Endothelial cell of hepatic sinusoid (primary cell): ENCODE measurements around the gene MAN2A1.
"Not testable (repeated sequence)": the region's sequence is repeated elsewhere in the genome, so short reads cannot be mapped to it uniquely, and the experiment has no call there.

Experiments used
- in situ Hi-C: cut with HindIII; loops from 2 replicates; pipeline ENCODE4 v1.10.0; 2017; ENCODE audit warnings: low sequenced_read_pairs

Gene MAN2A1

GRCh38 chr5:109805883-109806282, 116.2 kb downstream of the MAN2A1 start:
- in situ Hi-C loops, result no loop called here

DNA sequence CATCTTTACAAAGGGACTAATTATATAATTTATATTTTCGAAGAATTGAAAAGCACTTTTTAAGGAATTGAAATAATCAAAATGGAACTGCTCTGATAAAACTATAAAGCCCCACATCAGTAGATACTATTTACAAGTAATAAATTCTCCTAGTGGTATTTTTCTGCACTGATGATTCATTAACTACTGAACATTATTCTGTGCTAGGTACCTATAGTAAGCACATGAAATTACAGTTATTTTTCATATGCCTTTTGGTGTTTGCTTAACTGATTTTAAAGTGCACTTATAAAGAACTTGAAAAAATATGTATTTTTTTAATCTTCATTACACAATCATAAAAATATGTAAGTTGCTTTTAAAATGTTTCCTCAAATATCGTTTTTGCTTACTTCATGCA, 123.0 kb downstream of the MAN2A1 start:
- in situ Hi-C loops, result no loop called here

GRCh38 chr5:109816732-109817131, 127.0 kb downstream of the MAN2A1 start:
- in situ Hi-C loops, result no loop called here

- in situ Hi-C loops, result no loop called here
Observed at GRCh38 chr5:109819878-109820277, 130.2 kb downstream of the MAN2A1 start.

- in situ Hi-C loops, result no loop called here
Observed at GRCh38 chr5:109823597-109823996, 133.9 kb downstream of the MAN2A1 start.

DNA sequence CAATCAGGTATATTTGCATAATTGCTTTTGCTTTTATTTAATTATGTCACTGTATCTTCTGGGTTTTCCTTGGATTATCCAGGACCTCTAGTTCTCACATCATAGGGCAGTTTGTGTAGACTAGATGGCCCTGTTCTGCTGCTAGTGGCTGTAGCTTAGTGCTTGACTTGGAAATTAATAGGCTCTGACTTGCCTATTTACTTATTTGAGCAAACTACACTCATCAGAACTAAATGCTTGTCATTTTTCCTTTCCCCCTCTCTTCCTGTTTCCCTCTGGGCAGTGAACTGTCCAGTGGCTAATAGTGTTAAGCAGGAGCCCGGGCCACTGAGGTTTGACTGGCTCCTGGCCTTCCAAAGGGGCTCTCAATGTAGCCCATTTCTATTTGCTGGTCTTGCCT, 135.7 kb downstream of the MAN2A1 start:
- in situ Hi-C loops, result no loop called here

DNA sequence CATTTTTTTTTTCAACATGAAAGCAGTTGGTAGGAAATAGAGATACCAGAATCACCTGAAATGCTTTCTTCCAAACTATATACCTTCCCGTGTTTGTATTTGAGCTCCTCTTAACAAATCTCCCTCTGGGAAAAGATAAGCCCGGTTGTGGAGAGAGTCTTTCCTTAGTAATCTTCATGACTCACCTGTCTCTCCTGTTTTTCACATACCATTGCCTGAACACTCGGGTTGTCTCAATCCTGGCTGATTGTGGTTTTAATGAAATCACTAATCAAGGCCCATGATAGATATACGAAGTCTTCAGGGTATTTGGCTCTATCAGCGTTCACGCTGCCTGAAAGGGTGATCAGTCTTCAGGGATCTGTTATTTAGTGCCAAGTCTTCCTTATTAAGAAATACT, 136.7 kb downstream of the MAN2A1 start:
- in situ Hi-C loops, result no loop called here

- in situ Hi-C loops, result no loop called here
Observed at GRCh38 chr5:109829331-109829730, 139.6 kb downstream of the MAN2A1 start.

DNA sequence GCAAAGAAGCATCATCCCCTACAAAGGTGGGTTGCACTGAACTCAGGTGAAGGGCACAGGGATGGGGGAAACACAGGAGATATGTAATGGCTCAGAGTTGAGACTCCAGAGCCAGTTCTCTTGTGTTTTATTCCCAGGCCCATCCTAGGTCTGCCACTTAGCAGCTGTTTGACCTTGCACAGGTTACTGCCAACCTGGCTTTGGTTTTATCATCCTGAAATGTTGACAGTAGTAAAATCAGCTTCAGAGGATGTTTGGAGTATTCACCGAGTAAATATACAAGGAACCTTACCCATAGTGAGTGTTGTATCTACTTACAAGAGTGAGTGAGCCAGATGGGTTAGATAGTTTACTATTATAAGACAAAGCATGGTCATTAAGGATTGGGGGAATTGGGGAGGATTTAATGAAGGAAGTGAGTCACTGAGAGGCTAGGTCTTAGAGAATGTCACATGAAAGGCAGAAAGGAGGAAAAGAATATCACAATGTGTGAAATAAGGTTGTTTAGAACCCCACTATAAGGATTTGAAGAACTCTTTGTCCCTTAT, 141.3 kb downstream of the MAN2A1 start:
- in situ Hi-C loops, result no loop called here

DNA sequence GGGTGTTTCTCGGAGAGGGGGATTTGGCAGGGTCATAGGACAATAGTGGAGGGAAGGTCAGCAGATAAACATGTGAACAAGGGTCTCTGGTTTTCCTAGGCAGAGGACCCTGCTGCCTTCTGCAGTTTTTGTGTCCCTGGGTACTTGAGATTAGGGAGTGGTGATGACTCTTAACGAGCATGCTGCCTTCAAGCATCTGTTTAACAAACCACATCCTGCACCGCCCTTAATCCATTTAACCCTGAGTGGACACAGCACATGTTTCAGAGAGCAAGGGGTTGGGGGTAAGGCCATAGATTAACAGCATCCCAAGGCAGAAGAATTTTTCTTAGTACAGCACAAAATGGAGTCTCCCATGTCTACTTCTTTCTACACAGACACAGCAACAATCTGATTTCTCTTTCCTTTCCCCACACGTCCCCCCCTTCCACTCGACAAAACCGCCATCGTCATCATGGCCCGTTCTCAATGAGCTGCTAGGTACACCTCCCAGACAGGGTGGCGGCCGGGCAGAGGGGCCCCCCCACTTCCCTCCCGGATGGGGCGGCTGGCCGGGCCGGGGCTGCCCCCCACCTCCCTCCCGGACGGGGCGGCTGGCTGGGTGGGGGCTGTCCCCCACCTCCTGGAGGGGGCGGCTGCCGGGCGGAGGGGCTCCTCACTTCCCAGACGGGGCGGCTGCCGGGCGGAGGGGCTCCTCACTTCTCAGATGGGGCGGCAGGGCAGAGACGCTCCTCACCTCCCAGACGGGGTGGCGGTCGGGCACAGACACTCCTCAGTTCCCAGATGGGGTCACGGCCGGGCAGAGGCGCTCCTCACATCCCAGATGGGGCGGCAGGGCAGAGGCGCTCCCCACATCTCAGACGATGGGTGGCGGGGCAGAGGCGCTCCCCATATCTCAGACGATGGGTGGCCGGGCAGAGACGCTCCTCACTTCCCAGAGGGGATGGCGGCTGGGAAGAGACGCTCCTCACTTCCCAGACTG, 142.8 kb downstream of the MAN2A1 start:
- in situ Hi-C loops, result not testable (repeated sequence)

DNA sequence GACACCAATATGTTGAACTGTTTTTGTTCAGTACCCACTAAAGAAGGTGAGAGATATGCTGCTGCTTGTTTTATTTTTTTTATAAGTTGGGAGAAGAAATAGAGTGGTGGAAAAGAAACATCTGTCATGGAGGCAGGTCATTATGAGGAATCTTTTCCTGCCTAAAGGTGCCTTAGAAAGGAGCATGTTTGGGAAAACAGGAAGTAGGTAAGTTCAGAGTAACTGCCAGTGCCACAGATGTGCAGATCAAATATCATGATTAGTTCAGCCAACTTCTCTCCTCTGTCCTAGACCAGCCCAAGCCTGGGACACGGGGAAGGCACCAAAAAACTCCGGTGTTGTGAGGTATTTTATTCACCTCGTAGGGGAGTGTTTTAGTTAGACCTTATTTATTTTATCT, 144.2 kb downstream of the MAN2A1 start:
- in situ Hi-C loops, result no loop called here

- in situ Hi-C loops, result no loop called here
Observed at GRCh38 chr5:109836280-109836679, 146.6 kb downstream of the MAN2A1 start.

DNA sequence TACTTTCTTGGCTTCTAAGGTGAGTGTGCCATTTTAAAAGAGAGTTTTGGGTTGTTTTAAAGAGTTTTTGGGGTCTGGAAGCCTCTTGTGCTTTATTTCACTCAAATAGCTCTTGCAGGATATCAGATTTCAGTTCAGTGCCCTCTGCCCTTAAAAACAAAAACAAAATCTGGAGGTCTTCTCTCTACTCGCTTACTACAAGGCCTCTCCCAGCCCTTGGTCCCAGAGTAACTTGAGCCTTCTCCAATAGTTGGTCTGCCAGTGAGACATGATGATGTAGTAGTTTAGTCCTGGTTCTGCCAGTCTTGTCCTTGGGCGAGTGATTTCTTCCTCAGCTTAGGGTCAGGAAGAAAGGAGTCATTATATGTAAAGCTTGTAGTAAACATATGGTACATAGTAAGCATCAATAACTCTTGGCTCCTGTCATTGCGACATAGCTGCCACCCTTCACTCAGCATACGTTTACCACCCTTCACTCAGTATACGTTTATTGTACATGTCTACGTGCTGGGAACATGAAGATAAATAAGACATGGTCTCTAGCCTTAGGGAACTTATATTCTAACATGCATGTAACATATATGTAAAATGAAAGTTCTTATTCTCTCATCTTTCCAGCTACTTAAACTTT, 147.6 kb downstream of the MAN2A1 start:
- in situ Hi-C loops, result no loop called here

- in situ Hi-C loops, result no loop called here
Observed at GRCh38 chr5:109838157-109838556, 148.4 kb downstream of the MAN2A1 start.

DNA sequence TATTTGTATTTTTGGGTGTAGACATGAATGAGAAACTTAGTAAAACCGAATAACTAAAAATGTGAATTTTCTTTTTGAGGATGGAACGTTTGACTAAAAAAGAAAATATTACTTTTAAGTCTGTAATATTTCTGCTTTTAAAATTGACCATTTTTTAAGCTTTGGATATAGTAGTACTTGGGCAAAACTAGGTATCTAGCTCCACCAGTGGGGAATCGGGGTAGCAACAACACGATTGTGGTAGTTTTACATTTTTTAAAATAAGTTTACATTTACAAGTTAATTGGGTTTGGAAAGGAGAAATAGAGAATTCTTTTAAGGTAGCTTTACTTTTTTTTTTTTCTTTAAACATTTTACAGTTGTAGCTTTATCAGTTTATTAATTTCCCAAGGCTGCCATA, 154.4 kb downstream of the MAN2A1 start:
- in situ Hi-C loops, result no loop called here

- in situ Hi-C loops, result no loop called here
Observed at GRCh38 chr5:109844695-109845094, 155.0 kb downstream of the MAN2A1 start.

- in situ Hi-C loops, result no loop called here
Observed at GRCh38 chr5:109848130-109848529, 158.4 kb downstream of the MAN2A1 start.

GRCh38 chr5:109849478-109850088, 159.9 kb downstream of the MAN2A1 start:
- in situ Hi-C loops, result no loop called here

DNA sequence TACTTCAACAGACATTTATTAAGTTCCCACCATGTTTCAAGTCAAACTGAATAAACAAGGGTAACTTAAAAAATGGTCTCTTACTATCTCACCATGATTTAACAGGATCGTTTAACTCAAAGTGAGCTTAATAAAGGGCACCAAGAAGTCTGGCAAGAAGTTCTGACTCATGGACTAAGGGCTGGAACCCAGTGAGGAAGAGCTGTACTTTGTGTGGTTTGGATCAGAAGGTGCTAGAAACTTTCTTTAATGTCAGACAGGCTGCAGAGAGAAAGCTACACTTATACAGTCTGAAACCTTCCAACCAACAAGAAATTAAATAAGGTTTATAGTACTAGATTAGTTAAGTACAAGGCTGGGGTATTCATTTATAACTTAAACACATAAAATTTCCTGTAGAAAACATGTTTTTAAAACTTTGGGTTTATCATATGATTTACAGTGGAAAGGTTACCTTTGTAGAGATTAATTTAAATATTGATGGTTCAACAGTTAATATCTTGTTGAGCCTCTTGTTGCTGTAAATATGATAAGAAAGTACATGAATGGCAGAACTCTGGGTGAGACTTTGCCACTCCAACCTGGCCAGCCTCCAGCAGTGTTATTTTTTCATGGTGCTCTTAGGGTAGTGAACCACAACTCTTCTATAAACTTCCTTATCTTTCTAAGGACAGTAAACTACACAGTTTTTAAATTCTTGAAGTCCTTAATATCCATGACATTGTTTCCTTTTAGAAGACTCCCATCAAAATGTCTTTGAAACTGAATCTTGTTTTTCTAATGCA, 162.8 kb downstream of the MAN2A1 start:
- in situ Hi-C loops, result no loop called here

DNA sequence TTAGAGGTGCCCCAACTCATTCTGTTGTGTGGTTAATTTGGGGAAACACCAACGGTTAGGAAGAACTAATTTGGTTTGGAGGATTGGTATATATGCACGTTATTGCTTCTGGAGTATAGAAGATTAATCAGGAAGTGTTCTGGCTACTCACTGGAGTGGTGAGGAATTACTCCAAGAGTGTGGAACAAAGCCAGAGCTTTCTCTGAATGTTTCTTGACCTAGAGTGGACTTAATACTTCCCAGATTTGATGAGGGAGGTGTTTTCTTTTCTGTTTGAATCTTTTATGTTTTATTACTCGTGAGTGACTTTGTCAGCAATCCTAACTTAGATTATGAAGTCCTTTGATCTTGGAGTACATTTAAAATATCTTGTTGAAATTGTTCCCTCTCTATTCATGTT, 163.7 kb downstream of the MAN2A1 start:
- in situ Hi-C loops, result no loop called here

- in situ Hi-C loops, result loop anchor here (5.0 kb wide), 1 partner anchor 92 kb away; no protein-coding TSS in a partner anchor
Observed at GRCh38 chr5:109855056-109855455, 165.3 kb downstream of the MAN2A1 start.
